Measurements from ENCODE around the gene TRAF3IP1. TPM values are rescaled to one million over a fixed set of nuclear protein-coding genes. Genes with fewer than 3 reads are reported as not detected.

The TRAF3IP1 gene
- total and polyA plus RNA-seq, 2 of the 13 experiments (the other 11 are each of a cell fraction or from before 2014, with no cell fraction given) = 4.1 to 12.9 TPM

- no peak for TF ChIP-seq ZSCAN30 (CRISPR knock-in tag; IDR thresholded peaks at IDR 0.05)
- TF ChIP-seq SMAD1 (CRISPR knock-in tag; IDR thresholded peaks at IDR 0.05; ENCODE audit: borderline replicate concordance, low read depth) = peak; percentile 69; the same call in 1 of the 2 replicates
- TF ChIP-seq, protein P1, sequence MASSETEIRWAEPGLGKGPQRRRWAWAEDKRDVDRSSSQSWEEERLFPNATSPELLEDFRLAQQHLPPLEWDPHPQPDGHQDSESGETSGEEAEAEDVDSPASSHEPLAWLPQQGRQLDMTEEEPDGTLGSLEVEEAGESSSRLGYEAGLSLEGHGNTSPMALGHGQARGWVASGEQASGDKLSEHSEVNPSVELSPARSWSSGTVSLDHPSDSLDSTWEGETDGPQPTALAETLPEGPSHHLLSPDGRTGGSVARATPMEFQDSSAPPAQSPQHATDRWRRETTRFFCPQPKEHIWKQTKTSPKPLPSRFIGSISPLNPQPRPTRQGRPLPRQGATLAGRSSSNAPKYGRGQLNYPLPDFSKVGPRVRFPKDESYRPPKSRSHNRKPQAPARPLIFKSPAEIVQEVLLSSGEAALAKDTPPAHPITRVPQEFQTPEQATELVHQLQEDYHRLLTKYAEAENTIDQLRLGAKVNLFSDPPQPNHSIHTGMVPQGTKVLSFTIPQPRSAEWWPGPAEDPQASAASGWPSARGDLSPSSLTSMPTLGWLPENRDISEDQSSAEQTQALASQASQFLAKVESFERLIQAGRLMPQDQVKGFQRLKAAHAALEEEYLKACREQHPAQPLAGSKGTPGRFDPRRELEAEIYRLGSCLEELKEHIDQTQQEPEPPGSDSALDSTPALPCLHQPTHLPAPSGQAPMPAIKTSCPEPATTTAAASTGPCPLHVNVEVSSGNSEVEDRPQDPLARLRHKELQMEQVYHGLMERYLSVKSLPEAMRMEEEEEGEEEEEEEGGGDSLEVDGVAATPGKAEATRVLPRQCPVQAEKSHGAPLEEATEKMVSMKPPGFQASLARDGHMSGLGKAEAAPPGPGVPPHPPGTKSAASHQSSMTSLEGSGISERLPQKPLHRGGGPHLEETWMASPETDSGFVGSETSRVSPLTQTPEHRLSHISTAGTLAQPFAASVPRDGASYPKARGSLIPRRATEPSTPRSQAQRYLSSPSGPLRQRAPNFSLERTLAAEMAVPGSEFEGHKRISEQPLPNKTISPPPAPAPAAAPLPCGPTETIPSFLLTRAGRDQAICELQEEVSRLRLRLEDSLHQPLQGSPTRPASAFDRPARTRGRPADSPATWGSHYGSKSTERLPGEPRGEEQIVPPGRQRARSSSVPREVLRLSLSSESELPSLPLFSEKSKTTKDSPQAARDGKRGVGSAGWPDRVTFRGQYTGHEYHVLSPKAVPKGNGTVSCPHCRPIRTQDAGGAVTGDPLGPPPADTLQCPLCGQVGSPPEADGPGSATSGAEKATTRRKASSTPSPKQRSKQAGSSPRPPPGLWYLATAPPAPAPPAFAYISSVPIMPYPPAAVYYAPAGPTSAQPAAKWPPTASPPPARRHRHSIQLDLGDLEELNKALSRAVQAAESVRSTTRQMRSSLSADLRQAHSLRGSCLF (CRISPR knock-in tag; IDR thresholded peaks at IDR 0.05; ENCODE audit: borderline replicate concordance) = no peak
- peak; percentile 67 for TF ChIP-seq CBX1 (IDR thresholded peaks at IDR 0.05; ENCODE audit: low read depth)
- TF ChIP-seq ZFP36L2 (CRISPR knock-in tag; IDR thresholded peaks at IDR 0.05) = no peak
- TF ChIP-seq ZNF138 (CRISPR knock-in tag; IDR thresholded peaks at IDR 0.05; ENCODE audit: low read depth) = no peak
- peak; percentile 22; the same call in 1 of the 2 replicates for TF ChIP-seq ZNF564 (CRISPR knock-in tag; IDR thresholded peaks at IDR 0.05)
- TF ChIP-seq, protein P2, sequence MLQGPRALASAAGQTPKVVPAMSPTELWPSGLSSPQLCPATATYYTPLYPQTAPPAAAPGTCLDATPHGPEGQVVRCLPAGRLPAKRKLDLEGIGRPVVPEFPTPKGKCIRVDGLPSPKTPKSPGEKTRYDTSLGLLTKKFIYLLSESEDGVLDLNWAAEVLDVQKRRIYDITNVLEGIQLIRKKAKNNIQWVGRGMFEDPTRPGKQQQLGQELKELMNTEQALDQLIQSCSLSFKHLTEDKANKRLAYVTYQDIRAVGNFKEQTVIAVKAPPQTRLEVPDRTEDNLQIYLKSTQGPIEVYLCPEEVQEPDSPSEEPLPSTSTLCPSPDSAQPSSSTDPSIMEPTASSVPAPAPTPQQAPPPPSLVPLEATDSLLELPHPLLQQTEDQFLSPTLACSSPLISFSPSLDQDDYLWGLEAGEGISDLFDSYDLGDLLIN (CRISPR knock-in tag; IDR thresholded peaks at IDR 0.05; ENCODE audit: borderline replicate concordance) = no peak
- TF ChIP-seq, protein P3, sequence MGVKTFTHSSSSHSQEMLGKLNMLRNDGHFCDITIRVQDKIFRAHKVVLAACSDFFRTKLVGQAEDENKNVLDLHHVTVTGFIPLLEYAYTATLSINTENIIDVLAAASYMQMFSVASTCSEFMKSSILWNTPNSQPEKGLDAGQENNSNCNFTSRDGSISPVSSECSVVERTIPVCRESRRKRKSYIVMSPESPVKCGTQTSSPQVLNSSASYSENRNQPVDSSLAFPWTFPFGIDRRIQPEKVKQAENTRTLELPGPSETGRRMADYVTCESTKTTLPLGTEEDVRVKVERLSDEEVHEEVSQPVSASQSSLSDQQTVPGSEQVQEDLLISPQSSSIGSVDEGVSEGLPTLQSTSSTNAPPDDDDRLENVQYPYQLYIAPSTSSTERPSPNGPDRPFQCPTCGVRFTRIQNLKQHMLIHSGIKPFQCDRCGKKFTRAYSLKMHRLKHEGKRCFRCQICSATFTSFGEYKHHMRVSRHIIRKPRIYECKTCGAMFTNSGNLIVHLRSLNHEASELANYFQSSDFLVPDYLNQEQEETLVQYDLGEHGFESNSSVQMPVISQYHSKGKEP (CRISPR knock-in tag; IDR thresholded peaks at IDR 0.05) = peak; percentile 74; the same call in 1 of the 2 replicates
- TF ChIP-seq FOXP1 (IDR thresholded peaks at IDR 0.05) = peak; percentile 85
- TF ChIP-seq FOXP1 (CRISPR knock-in tag; IDR thresholded peaks at IDR 0.05) = peak; percentile 96
- TF ChIP-seq NBN (conservative IDR thresholded peaks at IDR 0.05) = no peak
- TF ChIP-seq U2AF2 (IDR thresholded peaks at IDR 0.05; ENCODE audit: low read depth, low read length) = no peak
- peak; percentile 57; the same call in 1 of the 2 replicates for TF ChIP-seq NFIC (IDR thresholded peaks at IDR 0.05; ENCODE audit: low read length)
- peak; percentile 100 for TF ChIP-seq THRA (CRISPR knock-in tag; IDR thresholded peaks at IDR 0.05; ENCODE audit: borderline replicate concordance)
- TF ChIP-seq ZBTB14 (CRISPR knock-in tag; IDR thresholded peaks at IDR 0.05) = no peak
- peak; percentile 87 for TF ChIP-seq FOSL2 (CRISPR knock-in tag; IDR thresholded peaks at IDR 0.05)
- no peak for TF ChIP-seq ZNF720 (CRISPR knock-in tag; IDR thresholded peaks at IDR 0.05)
- no peak for TF ChIP-seq RORA (CRISPR knock-in tag; IDR thresholded peaks at IDR 0.05)
- no peak for TF ChIP-seq ZFP36 (IDR thresholded peaks at IDR 0.05; ENCODE audit: borderline replicate concordance, low read depth, low read length, partially characterized antibody)
Measured at GRCh38 chr2:238449909-238450417, 129.6 kb downstream of the TRAF3IP1 start (continued).
